Measurements from ENCODE around the gene STXBP1. TPM values are rescaled to one million over a fixed set of nuclear protein-coding genes. Genes with fewer than 3 reads are reported as not detected.

Gene STXBP1
- total and polyA plus RNA-seq, 9 of the 15 experiments (the other 6 are each of a cell fraction or from before 2014, with no cell fraction given) = 4.6 to 35.1 (median 9.7) TPM

DNA sequence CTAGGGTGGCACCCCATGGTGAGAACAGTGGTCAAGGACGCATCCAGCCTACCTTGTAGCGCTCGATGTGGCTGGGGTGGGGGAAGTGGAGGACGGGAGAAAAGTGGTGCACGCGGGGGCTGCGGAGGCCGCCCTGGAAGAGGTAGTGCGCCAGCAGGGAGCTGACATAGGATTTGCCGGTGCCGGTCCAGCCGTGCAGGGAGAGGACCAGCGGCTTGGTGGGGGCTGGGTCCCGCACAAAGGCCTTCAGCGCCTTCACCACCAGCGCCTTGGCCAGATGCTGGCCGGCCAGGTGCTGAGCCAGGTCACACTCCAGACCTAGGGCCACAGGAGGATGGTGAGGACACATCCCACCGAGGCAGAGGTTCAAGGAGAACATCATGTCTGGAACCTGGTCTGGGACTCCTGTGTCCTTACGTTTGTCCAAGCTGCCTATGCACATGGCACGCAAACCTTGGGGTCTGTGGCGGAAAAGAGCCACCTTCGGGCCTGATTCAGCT, 122.2 kb downstream of the STXBP1 start (continued):
- TF ChIP-seq, protein P1, sequence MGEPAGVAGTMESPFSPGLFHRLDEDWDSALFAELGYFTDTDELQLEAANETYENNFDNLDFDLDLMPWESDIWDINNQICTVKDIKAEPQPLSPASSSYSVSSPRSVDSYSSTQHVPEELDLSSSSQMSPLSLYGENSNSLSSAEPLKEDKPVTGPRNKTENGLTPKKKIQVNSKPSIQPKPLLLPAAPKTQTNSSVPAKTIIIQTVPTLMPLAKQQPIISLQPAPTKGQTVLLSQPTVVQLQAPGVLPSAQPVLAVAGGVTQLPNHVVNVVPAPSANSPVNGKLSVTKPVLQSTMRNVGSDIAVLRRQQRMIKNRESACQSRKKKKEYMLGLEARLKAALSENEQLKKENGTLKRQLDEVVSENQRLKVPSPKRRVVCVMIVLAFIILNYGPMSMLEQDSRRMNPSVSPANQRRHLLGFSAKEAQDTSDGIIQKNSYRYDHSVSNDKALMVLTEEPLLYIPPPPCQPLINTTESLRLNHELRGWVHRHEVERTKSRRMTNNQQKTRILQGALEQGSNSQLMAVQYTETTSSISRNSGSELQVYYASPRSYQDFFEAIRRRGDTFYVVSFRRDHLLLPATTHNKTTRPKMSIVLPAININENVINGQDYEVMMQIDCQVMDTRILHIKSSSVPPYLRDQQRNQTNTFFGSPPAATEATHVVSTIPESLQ (CRISPR knock-in tag; IDR thresholded peaks at IDR 0.05) = no peak
- TF ChIP-seq HNRNPUL1 (IDR thresholded peaks at IDR 0.05; ENCODE audit: low read length) (no peak), MYC (IDR thresholded peaks at IDR 0.05; ENCODE audit: low read depth, low read length) (peak; percentile 64; the same call in 1 of the 2 replicates), MYC (CRISPR knock-in tag; IDR thresholded peaks at IDR 0.05; ENCODE audit: borderline replicate concordance, low read depth) (0 out of 2 replicates have a peak, but pooled peaks have one; percentile 38), ETV6 (IDR thresholded peaks at IDR 0.05; ENCODE audit: borderline replicate concordance in 1 of 2, low read depth in 2 of 2, low read length in 1 of 2) (no peak), ETV6 (CRISPR knock-in tag; IDR thresholded peaks at IDR 0.05; ENCODE audit: borderline replicate concordance) (peak; percentile 84; the same call in 1 of the 2 replicates), IFI16 (CRISPR knock-in tag; IDR thresholded peaks at IDR 0.05) (no peak), ZNF408 (CRISPR knock-in tag; IDR thresholded peaks at IDR 0.05; ENCODE audit: low read depth) (no peak), ZNF57 (CRISPR knock-in tag; IDR thresholded peaks at IDR 0.05) (no peak), NFYB (IDR thresholded peaks at IDR 0.05; ENCODE audit: extremely low read depth, insufficient read length) (no peak), CTBP1 (IDR thresholded peaks at IDR 0.05; ENCODE audit: borderline replicate concordance) (0 out of 2 replicates have a peak, but pooled peaks have one; percentile 24), RUNX1 (IDR thresholded peaks at IDR 0.05; ENCODE audit: low read depth) (no peak), RB1 (IDR thresholded peaks at IDR 0.05; ENCODE audit: low read depth) (peak; percentile 66; the same call in 1 of the 2 replicates), BHLHE40 (IDR thresholded peaks at IDR 0.05; ENCODE audit: low read length) (no peak), RBM34 (IDR thresholded peaks at IDR 0.05; ENCODE audit: borderline replicate concordance, insufficient read depth, low read length) (no peak)
- TF ChIP-seq, protein P2, sequence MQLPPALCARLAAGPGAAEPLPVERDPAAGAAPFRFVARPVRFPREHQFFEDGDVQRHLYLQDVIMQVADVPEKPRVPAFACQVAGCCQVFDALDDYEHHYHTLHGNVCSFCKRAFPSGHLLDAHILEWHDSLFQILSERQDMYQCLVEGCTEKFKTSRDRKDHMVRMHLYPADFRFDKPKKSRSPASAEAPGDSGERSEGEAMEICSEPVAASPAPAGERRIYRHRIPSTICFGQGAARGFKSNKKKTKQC (CRISPR knock-in tag; IDR thresholded peaks at IDR 0.05) = peak; percentile 38; the same call in 1 of the 2 replicates
- TF ChIP-seq, protein P3, sequence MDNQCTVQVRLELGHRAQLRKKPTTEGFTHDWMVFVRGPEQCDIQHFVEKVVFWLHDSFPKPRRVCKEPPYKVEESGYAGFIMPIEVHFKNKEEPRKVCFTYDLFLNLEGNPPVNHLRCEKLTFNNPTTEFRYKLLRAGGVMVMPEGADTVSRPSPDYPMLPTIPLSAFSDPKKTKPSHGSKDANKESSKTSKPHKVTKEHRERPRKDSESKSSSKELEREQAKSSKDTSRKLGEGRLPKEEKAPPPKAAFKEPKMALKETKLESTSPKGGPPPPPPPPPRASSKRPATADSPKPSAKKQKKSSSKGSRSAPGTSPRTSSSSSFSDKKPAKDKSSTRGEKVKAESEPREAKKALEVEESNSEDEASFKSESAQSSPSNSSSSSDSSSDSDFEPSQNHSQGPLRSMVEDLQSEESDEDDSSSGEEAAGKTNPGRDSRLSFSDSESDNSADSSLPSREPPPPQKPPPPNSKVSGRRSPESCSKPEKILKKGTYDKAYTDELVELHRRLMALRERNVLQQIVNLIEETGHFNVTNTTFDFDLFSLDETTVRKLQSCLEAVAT (IDR thresholded peaks at IDR 0.05) = 0 out of 4 replicates have a peak, but pooled peaks of 1 of the 2 experiments have one; percentile 11
- TF ChIP-seq, protein P4, sequence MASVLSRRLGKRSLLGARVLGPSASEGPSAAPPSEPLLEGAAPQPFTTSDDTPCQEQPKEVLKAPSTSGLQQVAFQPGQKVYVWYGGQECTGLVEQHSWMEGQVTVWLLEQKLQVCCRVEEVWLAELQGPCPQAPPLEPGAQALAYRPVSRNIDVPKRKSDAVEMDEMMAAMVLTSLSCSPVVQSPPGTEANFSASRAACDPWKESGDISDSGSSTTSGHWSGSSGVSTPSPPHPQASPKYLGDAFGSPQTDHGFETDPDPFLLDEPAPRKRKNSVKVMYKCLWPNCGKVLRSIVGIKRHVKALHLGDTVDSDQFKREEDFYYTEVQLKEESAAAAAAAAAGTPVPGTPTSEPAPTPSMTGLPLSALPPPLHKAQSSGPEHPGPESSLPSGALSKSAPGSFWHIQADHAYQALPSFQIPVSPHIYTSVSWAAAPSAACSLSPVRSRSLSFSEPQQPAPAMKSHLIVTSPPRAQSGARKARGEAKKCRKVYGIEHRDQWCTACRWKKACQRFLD (CRISPR knock-in tag; IDR thresholded peaks at IDR 0.05) = no peak
- TF ChIP-seq, protein P5, sequence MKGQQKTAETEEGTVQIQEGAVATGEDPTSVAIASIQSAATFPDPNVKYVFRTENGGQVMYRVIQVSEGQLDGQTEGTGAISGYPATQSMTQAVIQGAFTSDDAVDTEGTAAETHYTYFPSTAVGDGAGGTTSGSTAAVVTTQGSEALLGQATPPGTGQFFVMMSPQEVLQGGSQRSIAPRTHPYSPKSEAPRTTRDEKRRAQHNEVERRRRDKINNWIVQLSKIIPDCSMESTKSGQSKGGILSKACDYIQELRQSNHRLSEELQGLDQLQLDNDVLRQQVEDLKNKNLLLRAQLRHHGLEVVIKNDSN (CRISPR knock-in tag; IDR thresholded peaks at IDR 0.05) = peak; percentile 1; the same call in 1 of the 2 replicates
- TF ChIP-seq, protein P6, sequence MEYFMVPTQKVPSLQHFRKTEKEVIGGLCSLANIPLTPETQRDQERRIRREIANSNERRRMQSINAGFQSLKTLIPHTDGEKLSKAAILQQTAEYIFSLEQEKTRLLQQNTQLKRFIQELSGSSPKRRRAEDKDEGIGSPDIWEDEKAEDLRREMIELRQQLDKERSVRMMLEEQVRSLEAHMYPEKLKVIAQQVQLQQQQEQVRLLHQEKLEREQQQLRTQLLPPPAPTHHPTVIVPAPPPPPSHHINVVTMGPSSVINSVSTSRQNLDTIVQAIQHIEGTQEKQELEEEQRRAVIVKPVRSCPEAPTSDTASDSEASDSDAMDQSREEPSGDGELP (CRISPR knock-in tag; IDR thresholded peaks at IDR 0.05; ENCODE audit: borderline replicate concordance) = peak; percentile 54; the same call in 1 of the 2 replicates

Data from K562 (cell line).